OCI-LY3 (cell line): ENCODE results near the gene TRIO.

Experiments used
- EZH2phosphoT487 ChIP-seq: fragments of 200-600 bp; shearing (Covaris generic); IDR thresholded peaks from 2 replicates; pipeline ENCODE4 v1.6.1; 2018; ENCODE audit warnings: antibody characterized with exemption, mixed run types, low read depth
- TF ChIP-seq, protein P1 (sequence below): fragments of 200-600, 300-600 bp; sonication (generic); IDR thresholded peaks from 2 replicates; pipeline ENCODE4 v1.5.1; 2014; ENCODE audit warnings: antibody characterized with exemption, low read length, low read depth

DNA sequence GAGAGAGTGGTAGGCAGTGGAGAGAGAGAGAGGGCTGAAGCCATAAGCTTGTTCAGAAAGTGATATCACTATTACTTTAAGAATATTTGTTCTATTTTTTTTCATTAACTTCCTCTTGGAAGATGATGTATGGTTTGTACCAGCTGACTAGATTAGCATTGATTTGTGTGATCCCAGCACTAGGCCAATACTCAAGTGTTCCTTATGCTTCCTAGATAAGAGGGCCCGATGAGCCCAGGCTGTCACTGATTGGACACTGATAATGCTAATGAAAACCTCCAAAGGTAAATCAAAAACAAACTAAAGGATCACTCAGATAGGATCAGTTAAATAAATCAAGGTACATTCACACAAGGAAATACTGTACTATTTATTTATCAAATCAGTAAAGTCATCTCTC lies 385.8 kb downstream of the TRIO start:
- TF ChIP-seq, protein P1, sequence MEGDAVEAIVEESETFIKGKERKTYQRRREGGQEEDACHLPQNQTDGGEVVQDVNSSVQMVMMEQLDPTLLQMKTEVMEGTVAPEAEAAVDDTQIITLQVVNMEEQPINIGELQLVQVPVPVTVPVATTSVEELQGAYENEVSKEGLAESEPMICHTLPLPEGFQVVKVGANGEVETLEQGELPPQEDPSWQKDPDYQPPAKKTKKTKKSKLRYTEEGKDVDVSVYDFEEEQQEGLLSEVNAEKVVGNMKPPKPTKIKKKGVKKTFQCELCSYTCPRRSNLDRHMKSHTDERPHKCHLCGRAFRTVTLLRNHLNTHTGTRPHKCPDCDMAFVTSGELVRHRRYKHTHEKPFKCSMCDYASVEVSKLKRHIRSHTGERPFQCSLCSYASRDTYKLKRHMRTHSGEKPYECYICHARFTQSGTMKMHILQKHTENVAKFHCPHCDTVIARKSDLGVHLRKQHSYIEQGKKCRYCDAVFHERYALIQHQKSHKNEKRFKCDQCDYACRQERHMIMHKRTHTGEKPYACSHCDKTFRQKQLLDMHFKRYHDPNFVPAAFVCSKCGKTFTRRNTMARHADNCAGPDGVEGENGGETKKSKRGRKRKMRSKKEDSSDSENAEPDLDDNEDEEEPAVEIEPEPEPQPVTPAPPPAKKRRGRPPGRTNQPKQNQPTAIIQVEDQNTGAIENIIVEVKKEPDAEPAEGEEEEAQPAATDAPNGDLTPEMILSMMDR = no peak
- no peak for TF ChIP-seq EZH2phosphoT487
